ENCODE measurements around the gene PIAS4.
A peak's percentile ranks its signal among the peaks of the same experiment; 100 is the strongest.
"Not testable (repeated sequence)": the region's sequence is repeated elsewhere in the genome, so short reads cannot be mapped to it uniquely, and the experiment has no call there.

The PIAS4 gene

GRCh38 chr19:4007021-4007835 is at the start of gene PIAS4:
Gene PIAS4 (plus strand): TSS chr19:4007736. CDS start chr19:4007761, 25 bp downstream.
- DNase-seq (ENCODE audit: low spot score) = peak; percentile 96

- DNase-seq (ENCODE audit: low spot score) = no peak
These were observed 48.4 kb upstream of the PIAS4 start for GRCh38 chr19:3958836-3959765.

- DNase-seq (ENCODE audit: low spot score) = no peak
These were observed 47.8 kb upstream of the PIAS4 start for GRCh38 chr19:3959766-3960131.

- DNase-seq (ENCODE audit: low spot score) = no peak
These were observed 46.5 kb upstream of the PIAS4 start for GRCh38 chr19:3961007-3961406.

- no peak for DNase-seq (ENCODE audit: low spot score)
These were observed 43.9 kb upstream of the PIAS4 start for GRCh38 chr19:3963458-3964255.

- DNase-seq (ENCODE audit: low spot score) = no peak
These were observed 43.0 kb upstream of the PIAS4 start for GRCh38 chr19:3964256-3965194.

GRCh38 chr19:3966051-3967017 is 41.2 kb upstream of the PIAS4 start:
- DNase-seq (ENCODE audit: low spot score) = no peak

- DNase-seq (ENCODE audit: low spot score) = not testable (repeated sequence)
These were observed 39.6 kb upstream of the PIAS4 start for GRCh38 chr19:3967983-3968382.

- peak; percentile 66 for DNase-seq (ENCODE audit: low spot score)
These were observed 38.7 kb upstream of the PIAS4 start for GRCh38 chr19:3968556-3969434.

GRCh38 chr19:3969435-3970312 is 37.9 kb upstream of the PIAS4 start:
- no peak for DNase-seq (ENCODE audit: low spot score)

- DNase-seq (ENCODE audit: low spot score) = no peak
These were observed 37.2 kb upstream of the PIAS4 start for GRCh38 chr19:3970313-3970807.

- DNase-seq (ENCODE audit: low spot score) = peak; percentile 97
These were observed 36.5 kb upstream of the PIAS4 start, which contains the start of gene DAPK3 for GRCh38 chr19:3970808-3971598. Gene DAPK3 (minus strand): TSS chr19:3971099. CDS start chr19:3969735, 1,364 bp downstream.

- no peak for DNase-seq (ENCODE audit: low spot score)
These were observed 32.4 kb upstream of the PIAS4 start for GRCh38 chr19:3975144-3975543.

- no peak for DNase-seq (ENCODE audit: low spot score)
These were observed 31.9 kb upstream of the PIAS4 start for GRCh38 chr19:3975637-3976087.

GRCh38 chr19:3976495-3977241 is 30.9 kb upstream of the PIAS4 start:
- DNase-seq (ENCODE audit: low spot score) = no peak

Data from LoVo (cell line).